ENCODE results near the gene HELZ2.
"Not testable (repeated sequence)": the region's sequence is repeated elsewhere in the genome, so short reads cannot be mapped to it uniquely, and the experiment has no call there.

HELZ2 gene

GRCh38 chr20:63560856-63561609 lies 13.0 kb downstream of the HELZ2 start:
- DNase-seq (ENCODE audit: low read depth): no peak
- H3K4me3 ChIP-seq (ENCODE audit: low read length): no peak overlapping the region
- TF ChIP-seq, protein P1, sequence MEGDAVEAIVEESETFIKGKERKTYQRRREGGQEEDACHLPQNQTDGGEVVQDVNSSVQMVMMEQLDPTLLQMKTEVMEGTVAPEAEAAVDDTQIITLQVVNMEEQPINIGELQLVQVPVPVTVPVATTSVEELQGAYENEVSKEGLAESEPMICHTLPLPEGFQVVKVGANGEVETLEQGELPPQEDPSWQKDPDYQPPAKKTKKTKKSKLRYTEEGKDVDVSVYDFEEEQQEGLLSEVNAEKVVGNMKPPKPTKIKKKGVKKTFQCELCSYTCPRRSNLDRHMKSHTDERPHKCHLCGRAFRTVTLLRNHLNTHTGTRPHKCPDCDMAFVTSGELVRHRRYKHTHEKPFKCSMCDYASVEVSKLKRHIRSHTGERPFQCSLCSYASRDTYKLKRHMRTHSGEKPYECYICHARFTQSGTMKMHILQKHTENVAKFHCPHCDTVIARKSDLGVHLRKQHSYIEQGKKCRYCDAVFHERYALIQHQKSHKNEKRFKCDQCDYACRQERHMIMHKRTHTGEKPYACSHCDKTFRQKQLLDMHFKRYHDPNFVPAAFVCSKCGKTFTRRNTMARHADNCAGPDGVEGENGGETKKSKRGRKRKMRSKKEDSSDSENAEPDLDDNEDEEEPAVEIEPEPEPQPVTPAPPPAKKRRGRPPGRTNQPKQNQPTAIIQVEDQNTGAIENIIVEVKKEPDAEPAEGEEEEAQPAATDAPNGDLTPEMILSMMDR (conservative IDR thresholded peaks at IDR 0.05; ENCODE audit: low read length): no peak

GRCh38 chr20:63560333-63560805 lies 13.7 kb downstream of the HELZ2 start:
- no peak for DNase-seq (ENCODE audit: low read depth)
- TF ChIP-seq, protein P1 (conservative IDR thresholded peaks at IDR 0.05; ENCODE audit: low read length): no peak
- no peak overlapping the region for H3K4me3 ChIP-seq (ENCODE audit: low read length)

GRCh38 chr20:63559485-63560332 lies 14.3 kb downstream of the HELZ2 start:
- not testable (repeated sequence) for H3K4me3 ChIP-seq (ENCODE audit: low read length); DNase-seq (ENCODE audit: low read depth)

DNA sequence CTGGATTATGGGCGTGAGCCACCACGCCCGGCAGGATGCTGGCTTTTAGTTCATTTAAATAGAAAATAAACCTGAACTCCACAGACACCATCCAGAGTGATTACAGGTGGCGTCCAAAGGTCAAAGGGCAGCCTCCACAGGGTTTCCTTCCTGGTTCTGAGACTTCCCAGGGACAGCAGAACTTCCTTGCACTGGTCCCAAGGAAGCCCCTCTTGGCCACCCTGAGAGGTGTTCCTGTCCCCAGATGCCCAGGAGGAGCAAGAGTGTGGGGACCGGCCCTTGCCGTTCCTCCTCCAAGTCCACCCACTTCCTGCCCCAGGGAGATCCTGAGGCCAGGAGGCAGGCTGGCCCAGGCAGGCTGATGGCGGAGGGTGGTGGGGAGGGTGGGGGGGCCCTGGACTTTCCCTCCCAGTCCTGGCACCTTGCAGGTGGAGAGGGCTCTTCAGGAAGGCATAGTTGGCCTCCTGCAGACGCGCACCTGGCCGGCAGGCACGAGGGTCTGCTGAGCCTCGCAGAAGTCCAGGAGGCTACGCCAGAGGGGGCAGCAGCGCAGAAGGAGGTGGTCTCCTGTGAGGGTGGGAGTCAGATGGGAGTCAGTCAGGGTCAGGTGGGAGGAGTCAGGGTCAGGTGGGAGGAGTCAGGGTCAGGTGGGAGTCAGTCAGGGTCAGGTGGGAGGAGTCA lies 15.1 kb downstream of the HELZ2 start:
- H3K4me3 ChIP-seq (ENCODE audit: low read length): no peak overlapping the region
- no peak for DNase-seq (ENCODE audit: low read depth)
- TF ChIP-seq, protein P1 (conservative IDR thresholded peaks at IDR 0.05; ENCODE audit: low read length): no peak

- no peak for DNase-seq (ENCODE audit: low read depth)
- TF ChIP-seq, protein P1 (conservative IDR thresholded peaks at IDR 0.05; ENCODE audit: low read length): no peak
- H3K4me3 ChIP-seq (ENCODE audit: low read length): no peak overlapping the region
Measured at GRCh38 chr20:63557481-63557891, 16.6 kb downstream of the HELZ2 start.

DNA sequence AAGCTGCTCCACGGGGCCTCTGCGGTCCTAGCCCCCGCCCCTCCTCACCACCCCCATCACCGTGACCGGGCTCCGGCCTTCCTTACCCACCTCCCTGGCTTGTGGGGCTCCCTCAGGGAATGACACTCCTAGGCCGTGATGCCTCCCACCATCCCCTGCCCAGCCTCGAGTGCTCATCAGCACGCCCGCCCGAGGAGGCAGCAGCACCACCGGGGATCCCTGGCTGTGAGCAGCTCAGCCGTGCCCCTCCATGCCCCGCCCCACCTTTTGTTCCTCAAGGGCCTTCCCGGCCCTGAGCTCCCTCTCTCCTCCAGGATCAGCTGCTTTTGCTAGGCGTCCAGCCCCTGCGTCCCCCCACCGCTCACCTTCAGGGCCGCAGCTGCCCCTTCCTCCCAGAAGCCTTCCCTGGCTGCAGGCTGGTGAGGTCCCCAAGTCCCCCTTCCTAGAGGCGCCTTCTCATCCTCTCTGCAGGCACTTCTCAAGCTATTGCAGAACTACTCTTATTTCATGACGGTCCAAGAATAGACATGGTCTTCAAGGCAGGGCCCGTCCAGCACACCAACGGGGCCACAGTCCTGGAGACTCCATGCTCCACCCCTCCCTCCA lies 17.1 kb downstream of the HELZ2 start:
- no peak overlapping the region for H3K4me3 ChIP-seq (ENCODE audit: low read length)
- TF ChIP-seq, protein P1 (conservative IDR thresholded peaks at IDR 0.05; ENCODE audit: low read length): no peak
- no peak for DNase-seq (ENCODE audit: low read depth)

Measured in AG10803 (cell line).